Ovary (tissue), 3 donors: ENCODE data around the gene SERPINA5.

Source experiments
- EP300 ChIP-seq: sonication (generic); formaldehyde crosslinking; IDR thresholded peaks from one replicate; pipeline ENCODE4 v1.6.1; 2017; ENCODE audit warnings: antibody characterized with exemption
- POLR2A ChIP-seq: fragments of 450-650 bp; IDR thresholded peaks from one replicate; pipeline ENCODE4 v1.6.1; 2017; ENCODE audit warnings: antibody characterized with exemption, mild to moderate bottlenecking, moderate library complexity
- TF ChIP-seq, protein P1 (sequence below), 3 donors: fragments of 450-650 bp in 2 of 3; fragments of 200-600 bp in 1 of 3; IDR thresholded peaks; one replicate each; pipeline versions ENCODE4 v1.5.1 to v1.8.0; 2016 to 2022; ENCODE audit warnings: antibody characterized with exemption in 3 of 3, mild to moderate bottlenecking in 1 of 3
- donor health status: DM: no; HTN: no; CAD: no.

DNA sequence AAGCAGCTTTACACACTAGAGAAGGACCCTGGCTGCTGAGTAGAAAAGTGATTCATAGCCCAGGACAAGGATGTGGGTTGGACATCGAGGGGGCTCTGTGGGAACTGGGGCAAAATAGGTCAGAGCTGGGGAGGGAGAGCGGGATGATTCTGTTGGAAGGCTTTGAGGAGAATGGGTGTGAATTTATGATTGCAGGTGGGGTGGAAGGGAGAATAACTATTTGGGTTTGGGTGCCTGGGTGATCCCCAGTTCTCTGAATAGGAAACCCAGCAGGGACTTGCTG is 44.1 kb downstream of the SERPINA5 start:
- TF ChIP-seq, protein P1, sequence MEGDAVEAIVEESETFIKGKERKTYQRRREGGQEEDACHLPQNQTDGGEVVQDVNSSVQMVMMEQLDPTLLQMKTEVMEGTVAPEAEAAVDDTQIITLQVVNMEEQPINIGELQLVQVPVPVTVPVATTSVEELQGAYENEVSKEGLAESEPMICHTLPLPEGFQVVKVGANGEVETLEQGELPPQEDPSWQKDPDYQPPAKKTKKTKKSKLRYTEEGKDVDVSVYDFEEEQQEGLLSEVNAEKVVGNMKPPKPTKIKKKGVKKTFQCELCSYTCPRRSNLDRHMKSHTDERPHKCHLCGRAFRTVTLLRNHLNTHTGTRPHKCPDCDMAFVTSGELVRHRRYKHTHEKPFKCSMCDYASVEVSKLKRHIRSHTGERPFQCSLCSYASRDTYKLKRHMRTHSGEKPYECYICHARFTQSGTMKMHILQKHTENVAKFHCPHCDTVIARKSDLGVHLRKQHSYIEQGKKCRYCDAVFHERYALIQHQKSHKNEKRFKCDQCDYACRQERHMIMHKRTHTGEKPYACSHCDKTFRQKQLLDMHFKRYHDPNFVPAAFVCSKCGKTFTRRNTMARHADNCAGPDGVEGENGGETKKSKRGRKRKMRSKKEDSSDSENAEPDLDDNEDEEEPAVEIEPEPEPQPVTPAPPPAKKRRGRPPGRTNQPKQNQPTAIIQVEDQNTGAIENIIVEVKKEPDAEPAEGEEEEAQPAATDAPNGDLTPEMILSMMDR (IDR thresholded peaks at IDR 0.05) = no peak
- TF ChIP-seq EP300 = no peak
- no peak for TF ChIP-seq POLR2A
